Measurements from ENCODE around the gene ZNF8.
"Not testable (repeated sequence)": the region's sequence is repeated elsewhere in the genome, so short reads cannot be mapped to it uniquely, and the experiment has no call there.

The ZNF8 gene

GRCh38 chr19:58278541-58279041 lies at the start of gene ZNF8:
Gene ZNF8 (plus strand): TSS chr19:58278955. CDS start chr19:58279082, 127 bp downstream.
- Mint-ChIP-seq H3K4me3 (peak within 1 kb of the TSS; percentile 94 to 98), H3K9me3 (peaks cover 3 to 5% of the 10 kb centered on the region in 2 donors), H3K27me3 (no peaks in the 10 kb centered on the region), H3K36me3 (peaks cover 42 to 64% of the 10 kb centered on the region in 2 donors), H3K27ac (peak within 1 kb of the TSS; percentile 99), H3K4me1 (peaks cover 20 to 25% of the 10 kb centered on the region in 2 donors)
- ATAC-seq (replicated peaks) (peak; percentile 94 to 96), DNase-seq (peak; percentile 99)

GRCh38 chr19:58229255-58229639 lies 49.5 kb upstream of the ZNF8 start:
- Mint-ChIP-seq H3K27me3 (no peaks in the 10 kb centered on the region), H3K4me1 (peaks cover 23 to 33% of the 10 kb centered on the region in 2 donors), H3K36me3 (peaks cover 50 to 54% of the 10 kb centered on the region in 2 donors), H3K9me3 (peaks cover 18 to 24% of the 10 kb centered on the region in 2 donors), H3K27ac (peak overlapping the region; percentile 97), H3K4me3 (peak overlapping the region; percentile 93 to 95)
- peak; percentile 24 to 30 for ATAC-seq (replicated peaks)
- DNase-seq: no peak

- Mint-ChIP-seq H3K4me1 (peaks cover 7 to 9% of the 10 kb centered on the region in 2 donors), H3K27ac (no peak overlapping the region), H3K36me3 (peaks cover 83 to 85% of the 10 kb centered on the region in 2 donors), H3K4me3 (no peak overlapping the region), H3K9me3 (peaks cover 10 to 13% of the 10 kb centered on the region in 2 donors), H3K27me3 (no peaks in the 10 kb centered on the region)
- DNase-seq: no peak
- ATAC-seq (replicated peaks): no peak
Observed at GRCh38 chr19:58237324-58237723, 41.4 kb upstream of the ZNF8 start.

GRCh38 chr19:58243351-58243750 lies 35.4 kb upstream of the ZNF8 start:
- H3K4me1 Mint-ChIP-seq: peaks cover 0 to 2% of the 10 kb centered on the region in 2 donors
- no peaks in the 10 kb centered on the region for H3K27me3 Mint-ChIP-seq
- peaks cover 21 to 24% of the 10 kb centered on the region in 2 donors for H3K9me3 Mint-ChIP-seq
- ATAC-seq (replicated peaks) (no peak), DNase-seq (no peak)
- no peak overlapping the region for H3K27ac Mint-ChIP-seq
- H3K4me3 Mint-ChIP-seq: no peak overlapping the region
- H3K36me3 Mint-ChIP-seq: peaks cover 94 to 100% of the 10 kb centered on the region in 2 donors

- H3K27ac Mint-ChIP-seq: no peak overlapping the region
- DNase-seq (no peak), ATAC-seq (replicated peaks) (no peak)
- H3K36me3 Mint-ChIP-seq: peaks cover 97 to 100% of the 10 kb centered on the region in 2 donors
- H3K4me3 Mint-ChIP-seq: no peak overlapping the region
- peaks cover 0 to 6% of the 10 kb centered on the region in 2 donors for H3K4me1 Mint-ChIP-seq
- peaks cover 29 to 31% of the 10 kb centered on the region in 2 donors for H3K9me3 Mint-ChIP-seq
- H3K27me3 Mint-ChIP-seq: no peaks in the 10 kb centered on the region
Observed at GRCh38 chr19:58248886-58249285, 29.9 kb upstream of the ZNF8 start.

GRCh38 chr19:58252102-58252685 lies 26.6 kb upstream of the ZNF8 start:
- DNase-seq (no peak), ATAC-seq (replicated peaks) (no peak)
- peaks cover 35 to 37% of the 10 kb centered on the region in 2 donors for H3K9me3 Mint-ChIP-seq
- no peak overlapping the region for H3K27ac Mint-ChIP-seq
- no peak overlapping the region for H3K4me3 Mint-ChIP-seq
- peaks cover 0 to 6% of the 10 kb centered on the region in 2 donors for H3K4me1 Mint-ChIP-seq
- peaks cover 97 to 100% of the 10 kb centered on the region in 2 donors for H3K36me3 Mint-ChIP-seq
- H3K27me3 Mint-ChIP-seq: no peaks in the 10 kb centered on the region

- Mint-ChIP-seq H3K27ac (peak overlapping the region; percentile 73), H3K36me3 (peaks cover 96 to 100% of the 10 kb centered on the region in 2 donors), H3K9me3 (peaks cover 38 to 49% of the 10 kb centered on the region in 2 donors), H3K4me3 (peak overlapping the region in 1 of 2 donors; percentile 33)
- not testable (repeated sequence) for DNase-seq; H3K4me1 Mint-ChIP-seq; ATAC-seq (replicated peaks); H3K27me3 Mint-ChIP-seq
Observed at GRCh38 chr19:58258259-58258658, 20.5 kb upstream of the ZNF8 start.

- no peaks in the 10 kb centered on the region for H3K27me3 Mint-ChIP-seq
- H3K36me3 Mint-ChIP-seq: peaks cover 93 to 99% of the 10 kb centered on the region in 2 donors
- no peak overlapping the region for H3K4me3 Mint-ChIP-seq
- H3K4me1 Mint-ChIP-seq: no peaks in the 10 kb centered on the region
- H3K27ac Mint-ChIP-seq: no peak overlapping the region
- peaks cover 27 to 32% of the 10 kb centered on the region in 2 donors for H3K9me3 Mint-ChIP-seq
- ATAC-seq (replicated peaks): no peak
- DNase-seq: no peak
Observed at GRCh38 chr19:58261600-58261967, 17.2 kb upstream of the ZNF8 start.

GRCh38 chr19:58261968-58262921 lies 16.5 kb upstream of the ZNF8 start:
- DNase-seq (no peak), ATAC-seq (replicated peaks) (no peak)
- Mint-ChIP-seq H3K36me3 (peaks cover 90 to 97% of the 10 kb centered on the region in 2 donors), H3K4me1 (no peaks in the 10 kb centered on the region), H3K27me3 (no peaks in the 10 kb centered on the region), H3K9me3 (peaks cover 25 to 31% of the 10 kb centered on the region in 2 donors), H3K27ac (peak overlapping the region; percentile 67), H3K4me3 (peak overlapping the region in 1 of 2 donors; percentile 46)

GRCh38 chr19:58262922-58263296 lies 15.8 kb upstream of the ZNF8 start:
- Mint-ChIP-seq H3K27ac (peak overlapping the region; percentile 37), H3K36me3 (peaks cover 90 to 94% of the 10 kb centered on the region in 2 donors), H3K4me3 (no peak overlapping the region), H3K27me3 (no peaks in the 10 kb centered on the region), H3K9me3 (peaks cover 21 to 24% of the 10 kb centered on the region in 2 donors), H3K4me1 (no peaks in the 10 kb centered on the region)
- DNase-seq: no peak
- no peak for ATAC-seq (replicated peaks)

GRCh38 chr19:58265100-58265499 lies 13.7 kb upstream of the ZNF8 start:
- Mint-ChIP-seq H3K36me3 (peaks cover 85 to 90% of the 10 kb centered on the region in 2 donors), H3K9me3 (peaks cover 14 to 19% of the 10 kb centered on the region in 2 donors), H3K4me3 (no peak overlapping the region), H3K27ac (peak overlapping the region; percentile 25), H3K27me3 (no peaks in the 10 kb centered on the region), H3K4me1 (no peaks in the 10 kb centered on the region)
- DNase-seq (no peak), ATAC-seq (replicated peaks) (no peak)

GRCh38 chr19:58268344-58268743 lies 10.4 kb upstream of the ZNF8 start:
- DNase-seq: no peak
- no peaks in the 10 kb centered on the region for H3K27me3 Mint-ChIP-seq
- H3K9me3 Mint-ChIP-seq: peaks cover 4 to 14% of the 10 kb centered on the region in 2 donors
- ATAC-seq (replicated peaks): no peak
- H3K4me1 Mint-ChIP-seq: no peaks in the 10 kb centered on the region
- H3K36me3 Mint-ChIP-seq: peaks cover 82 to 88% of the 10 kb centered on the region in 2 donors
- no peak overlapping the region for H3K4me3 Mint-ChIP-seq
- no peak overlapping the region for H3K27ac Mint-ChIP-seq

- Mint-ChIP-seq H3K4me1 (peaks cover 6 to 7% of the 10 kb centered on the region in 2 donors), H3K36me3 (peaks cover 59 to 79% of the 10 kb centered on the region in 2 donors), H3K9me3 (peaks cover 0 to 12% of the 10 kb centered on the region in 2 donors), H3K4me3 (no peak overlapping the region), H3K27me3 (no peaks in the 10 kb centered on the region), H3K27ac (peak overlapping the region; percentile 14)
- ATAC-seq (replicated peaks) (no peak), DNase-seq (no peak)
Observed at GRCh38 chr19:58274771-58275201, 4.0 kb upstream of the ZNF8 start.

GRCh38 chr19:58275564-58275963 lies 3.2 kb upstream of the ZNF8 start:
- Mint-ChIP-seq H3K4me1 (peaks cover 12 to 14% of the 10 kb centered on the region in 2 donors), H3K27me3 (no peaks in the 10 kb centered on the region), H3K36me3 (peaks cover 54 to 79% of the 10 kb centered on the region in 2 donors), H3K27ac (peak overlapping the region; percentile 62), H3K9me3 (peaks cover 0 to 9% of the 10 kb centered on the region in 2 donors), H3K4me3 (no peak overlapping the region)
- ATAC-seq (replicated peaks) (no peak), DNase-seq (no peak)

All from stimulated activated naive B cell treated with anti-CD40 and anti-IgM and Interleukin-4, amounts not matched to agents 10 μg/mL and 1 μg/mL and 100 μg/mL, for 72 hours (primary cell).